Measurements from ENCODE around the gene NARF. TPM values are rescaled to one million over a fixed set of nuclear protein-coding genes. Genes with fewer than 3 reads are reported as not detected.

The NARF gene
- polyA plus RNA-seq, 2 of the 4 experiments (the other 2 are of a cell fraction) = 51.2 to 89.6 TPM

- no peak overlapping the region for H3K27ac ChIP-seq
- no peak overlapping the region for H3K4me3 ChIP-seq
- 88% methylated on average over 22 of the region's 22 CpGs for WGBS (ENCODE audit: missing lambda C conversion rate)
- TF ChIP-seq RNF2 (IDR thresholded peaks at IDR 0.05; ENCODE audit: borderline replicate concordance, low read depth) = no peak
- no peak for TF ChIP-seq ZNF302 (CRISPR knock-in tag; IDR thresholded peaks at IDR 0.05)
- no peak for TF ChIP-seq NR3C1 (IDR thresholded peaks at IDR 0.05)
- no peak for TF ChIP-seq POLR2A (IDR thresholded peaks at IDR 0.05; ENCODE audit: low read length)
- TF ChIP-seq CBX8 (IDR thresholded peaks at IDR 0.05) = no peak
- no peak for TF ChIP-seq ZC3H11A (IDR thresholded peaks at IDR 0.05)
- TF ChIP-seq EHF (CRISPR knock-in tag; IDR thresholded peaks at IDR 0.05) = no peak
- no peak for TF ChIP-seq EHMT2 (IDR thresholded peaks at IDR 0.05; ENCODE audit: low read depth)
- no peak for TF ChIP-seq HMGXB4 (CRISPR knock-in tag; IDR thresholded peaks at IDR 0.05; ENCODE audit: borderline replicate concordance)
- TF ChIP-seq CEBPB (IDR thresholded peaks at IDR 0.05) = no peak
- TF ChIP-seq FOSL2 (IDR thresholded peaks at IDR 0.05) = no peak
- TF ChIP-seq FOSL2 (CRISPR knock-in tag; IDR thresholded peaks at IDR 0.05) = no peak
- TF ChIP-seq RCOR1 (IDR thresholded peaks at IDR 0.05; ENCODE audit: low read depth, low read length) = no peak
- TF ChIP-seq ZSCAN20 (CRISPR knock-in tag; IDR thresholded peaks at IDR 0.05) = no peak
- TF ChIP-seq USF2 (IDR thresholded peaks at IDR 0.05) = no peak
- no peak for TF ChIP-seq CHD2 (IDR thresholded peaks at IDR 0.05; ENCODE audit: low read length, partially characterized antibody)
- no peak overlapping the region for H3K4me2 ChIP-seq
- POLR2A ChIA-PET = no interaction called here
- no peaks in the 10 kb centered on the region for H3K9me3 ChIP-seq
- FAIRE-seq (no peak), DNase-seq (ENCODE audit: low read depth in 1 of 2, low spot score in 1 of 2) (no peak), ATAC-seq (no peak)
- CTCF ChIA-PET = no interaction called here
- H3K4me1 ChIP-seq = no peaks in the 10 kb centered on the region
These were observed 18.0 kb upstream of the NARF start for GRCh38 chr17:82440469-82440981.

DNA sequence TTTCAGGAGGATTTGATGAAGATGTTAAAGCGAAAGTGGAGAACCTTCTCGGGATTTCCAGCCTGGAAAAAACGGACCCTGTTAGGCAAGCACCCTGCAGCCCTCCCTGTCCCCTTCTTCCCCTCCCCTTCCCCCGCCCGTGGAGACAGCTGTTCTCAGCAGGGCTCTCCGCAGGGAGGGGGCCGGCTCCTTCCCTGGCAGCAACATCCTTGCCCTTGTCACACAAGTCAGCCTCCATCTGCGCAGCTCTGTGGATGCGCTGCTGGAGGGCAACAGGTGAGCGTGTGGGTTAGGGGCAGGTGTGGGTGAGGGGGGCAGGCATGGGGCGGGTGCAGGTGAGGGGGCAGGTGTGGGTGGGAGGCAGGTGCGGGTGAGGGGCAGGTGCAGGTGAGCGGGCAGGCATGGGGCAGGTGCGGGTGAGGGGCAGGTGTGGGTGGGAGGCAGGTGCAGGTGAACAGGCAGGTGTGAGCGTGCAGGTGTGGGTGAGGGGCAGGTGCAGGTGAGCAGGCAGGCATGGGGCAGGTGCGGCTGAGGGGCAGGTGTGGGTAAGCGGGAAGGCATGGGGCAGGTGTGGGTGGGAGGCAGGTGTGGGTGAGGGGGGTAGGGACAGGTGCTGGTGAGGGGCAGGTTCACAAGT, 17.4 kb upstream of the NARF start:
- H3K9me3 ChIP-seq = no peaks in the 10 kb centered on the region

More for the DNA sequence above, 17.4 kb upstream of the NARF start:
- TF ChIP-seq ESRRA (IDR thresholded peaks at IDR 0.05; ENCODE audit: borderline replicate concordance, low read length) (no peak), FOSB (CRISPR knock-in tag; IDR thresholded peaks at IDR 0.05) (no peak), SREBF2 (IDR thresholded peaks at IDR 0.05) (no peak), HES2 (IDR thresholded peaks at IDR 0.05) (no peak), NR3C1 (IDR thresholded peaks at IDR 0.05) (no peak), MAX (IDR thresholded peaks at IDR 0.05) (no peak), PHF8 (IDR thresholded peaks at IDR 0.05; ENCODE audit: borderline replicate concordance, low read depth) (no peak), NPAS2 (CRISPR knock-in tag; IDR thresholded peaks at IDR 0.05; ENCODE audit: borderline replicate concordance) (no peak), KDM1A (IDR thresholded peaks at IDR 0.05; ENCODE audit: low read depth) (no peak), RFX5 (IDR thresholded peaks at IDR 0.05) (no peak), EHF (CRISPR knock-in tag; IDR thresholded peaks at IDR 0.05) (no peak), CEBPB (IDR thresholded peaks at IDR 0.05) (no peak), JUN (IDR thresholded peaks at IDR 0.05) (no peak), JUNB (IDR thresholded peaks at IDR 0.05) (no peak), MAFK (IDR thresholded peaks at IDR 0.05; ENCODE audit: partially characterized antibody) (no peak), HMGXB4 (CRISPR knock-in tag; IDR thresholded peaks at IDR 0.05; ENCODE audit: borderline replicate concordance) (no peak)
- TF ChIP-seq, protein P1, sequence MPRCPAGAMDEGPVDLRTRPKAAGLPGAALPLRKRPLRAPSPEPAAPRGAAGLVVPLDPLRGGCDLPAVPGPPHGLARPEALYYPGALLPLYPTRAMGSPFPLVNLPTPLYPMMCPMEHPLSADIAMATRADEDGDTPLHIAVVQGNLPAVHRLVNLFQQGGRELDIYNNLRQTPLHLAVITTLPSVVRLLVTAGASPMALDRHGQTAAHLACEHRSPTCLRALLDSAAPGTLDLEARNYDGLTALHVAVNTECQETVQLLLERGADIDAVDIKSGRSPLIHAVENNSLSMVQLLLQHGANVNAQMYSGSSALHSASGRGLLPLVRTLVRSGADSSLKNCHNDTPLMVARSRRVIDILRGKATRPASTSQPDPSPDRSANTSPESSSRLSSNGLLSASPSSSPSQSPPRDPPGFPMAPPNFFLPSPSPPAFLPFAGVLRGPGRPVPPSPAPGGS (IDR thresholded peaks at IDR 0.05) = no peak
- TF ChIP-seq, protein P2, sequence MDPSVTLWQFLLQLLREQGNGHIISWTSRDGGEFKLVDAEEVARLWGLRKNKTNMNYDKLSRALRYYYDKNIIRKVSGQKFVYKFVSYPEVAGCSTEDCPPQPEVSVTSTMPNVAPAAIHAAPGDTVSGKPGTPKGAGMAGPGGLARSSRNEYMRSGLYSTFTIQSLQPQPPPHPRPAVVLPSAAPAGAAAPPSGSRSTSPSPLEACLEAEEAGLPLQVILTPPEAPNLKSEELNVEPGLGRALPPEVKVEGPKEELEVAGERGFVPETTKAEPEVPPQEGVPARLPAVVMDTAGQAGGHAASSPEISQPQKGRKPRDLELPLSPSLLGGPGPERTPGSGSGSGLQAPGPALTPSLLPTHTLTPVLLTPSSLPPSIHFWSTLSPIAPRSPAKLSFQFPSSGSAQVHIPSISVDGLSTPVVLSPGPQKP (IDR thresholded peaks at IDR 0.05; ENCODE audit: low read depth, low read length) = no peak
- no peaks in the 10 kb centered on the region for H3K4me1 ChIP-seq
- no peak overlapping the region for H3K4me2 ChIP-seq
- no peak for ATAC-seq
- POLR2A ChIA-PET = no interaction called here
- DNase-seq (ENCODE audit: low read depth in 1 of 2, low spot score in 1 of 2) = no peak
- H3K4me3 ChIP-seq = no peak overlapping the region
- no peak overlapping the region for H3K27ac ChIP-seq
- 90% methylated on average over 7 of the region's 17 CpGs for WGBS (ENCODE audit: missing lambda C conversion rate)
- no peak for FAIRE-seq
- CTCF ChIA-PET = no interaction called here
